IMR-90 (cell line): ENCODE results near the gene WHRN. TPM values are rescaled to one million over a fixed set of nuclear protein-coding genes. Genes with fewer than 3 reads are reported as not detected.

Experiments
- ATAC-seq: fragments of 200-7000 bp; cut with Tn5 transposase; 2 replicates; pipeline ENCODE4 v1.9.1; 2020; ENCODE audit warnings: low read depth, mild to moderate bottlenecking, moderate library complexity
- BruUV-seq: library from RNA; stranded (reverse); fragments of 400-500 nt; replicated peaks from 2 replicates; lab custom pipeline; 2021; lab: Mats Ljungman, UMichigan
- CTCF ChIA-PET: fragments of 300-600 bp; formaldehyde crosslinking; extraction: SDS; loops from one replicate; lab custom pipeline; 2021; ENCODE audit warnings: antibody characterized with exemption; lab: Yijun Ruan, JAX
- POLR2A ChIA-PET: fragments of 300-600 bp; sonication (Branson Sonifier 250); formaldehyde crosslinking; loops from one replicate; lab custom pipeline; 2022; ENCODE audit warnings: antibody characterized with exemption; ENCODE audit not compliant: unreplicated experiment; lab: Charles Lee
- DNase-seq: peaks from one replicate; pipeline ENCODE4 v3.0.0; 2013
- H2AFZ ChIP-seq: replicated peaks from 2 replicates; pipeline ENCODE3; 2013; ENCODE audit warnings: low read length, mild to moderate bottlenecking; ENCODE audit not compliant: poor library complexity
- H2AK5ac ChIP-seq: 2 replicates; pipeline ENCODE4 v1.6.1; 2013; ENCODE audit warnings: low read depth, low read length, inconsistent platforms
- H2AK9ac ChIP-seq: replicated peaks from 2 replicates; pipeline ENCODE3; 2013; ENCODE audit warnings: mild to moderate bottlenecking, low read depth, low read length, moderate library complexity; ENCODE audit not compliant: poor library complexity
- H2BK120ac ChIP-seq: 2 replicates; pipeline ENCODE4 v1.6.1; 2013; ENCODE audit warnings: low read depth, low read length, inconsistent platforms
- H2BK15ac ChIP-seq: 3 replicates; pipeline ENCODE4 v1.6.1; 2013; ENCODE audit warnings: low read depth, low read length, inconsistent platforms
- H2BK20ac ChIP-seq: 2 replicates; pipeline ENCODE4 v1.6.1; 2013; ENCODE audit warnings: low read depth, mild to moderate bottlenecking, inconsistent platforms, low read length, moderate library complexity
- H2BK5ac ChIP-seq: 2 replicates; pipeline ENCODE4 v1.6.1; 2013; ENCODE audit warnings: mild to moderate bottlenecking, low read depth, low read length, inconsistent platforms; ENCODE audit not compliant: poor library complexity, severe bottlenecking
- H3K14ac ChIP-seq: replicated peaks from 2 replicates; pipeline ENCODE4 v1.6.1; 2013; ENCODE audit warnings: low read depth, low read length, inconsistent platforms
- H3K18ac ChIP-seq: 2 replicates; pipeline ENCODE4 v1.6.1; 2013; ENCODE audit warnings: low read depth, low read length, control low read depth
- H3K23ac ChIP-seq: 2 replicates; pipeline ENCODE4 v1.6.1; 2013; ENCODE audit warnings: low read depth, low read length, inconsistent platforms
- H3K27ac ChIP-seq: 2 replicates; pipeline ENCODE4 v1.5.1; 2013; ENCODE audit warnings: mild to moderate bottlenecking, control low read depth, low read length; ENCODE audit not compliant: insufficient read depth
- H3K27me3 ChIP-seq: 2 replicates; pipeline ENCODE4 v1.6.1; 2013; ENCODE audit warnings: low read length; ENCODE audit not compliant: control insufficient read depth, insufficient read depth
- H3K36me3 ChIP-seq: 2 replicates; pipeline ENCODE4 v1.6.1; 2013; ENCODE audit warnings: low read length, mixed read lengths; ENCODE audit not compliant: control insufficient read depth, insufficient read depth
- H3K4ac ChIP-seq: 2 replicates; pipeline ENCODE4 v1.6.1; 2013; ENCODE audit warnings: low read depth, low read length, inconsistent platforms
- H3K4me1 ChIP-seq: 2 replicates; pipeline ENCODE4 v1.6.1; 2013; ENCODE audit warnings: low read length, mixed read lengths; ENCODE audit not compliant: control insufficient read depth, insufficient read depth
- H3K4me2 ChIP-seq: 2 replicates; pipeline ENCODE4 v1.6.1; 2013; ENCODE audit warnings: low read depth, mild to moderate bottlenecking, control low read depth, low read length, moderate library complexity
- H3K4me3 ChIP-seq: 2 replicates; pipeline ENCODE4 v1.5.1; 2013; ENCODE audit warnings: low read depth, mild to moderate bottlenecking, control low read depth, low read length, moderate library complexity; ENCODE audit not compliant: insufficient read depth
- H3K56ac ChIP-seq: 2 replicates; pipeline ENCODE4 v1.6.1; 2013; ENCODE audit warnings: low read length, inconsistent platforms; ENCODE audit not compliant: insufficient read depth; ENCODE audit errors: extremely low read depth
- H3K79me1 ChIP-seq, 2 experiments: 2 replicates each; pipeline ENCODE4 v1.6.1; 2013; ENCODE audit warnings: low read length in 2 of 2, inconsistent platforms in 1 of 2, low read depth in 1 of 2
- H3K9ac ChIP-seq: 2 replicates; pipeline ENCODE4 v1.6.1; 2013; ENCODE audit warnings: low read depth, low read length, control low read depth
- H3K9me1 ChIP-seq: 2 replicates; pipeline ENCODE4 v1.6.1; 2013; ENCODE audit warnings: low read length, inconsistent platforms; ENCODE audit not compliant: insufficient read depth
- H3K9me3 ChIP-seq: 2 replicates; pipeline ENCODE4 v1.6.1; 2013; ENCODE audit warnings: low read length; ENCODE audit not compliant: control insufficient read depth, insufficient read depth
- H4K20me1 ChIP-seq: 2 replicates; pipeline ENCODE4 v1.6.1; 2013; ENCODE audit warnings: low read length, inconsistent platforms; ENCODE audit not compliant: insufficient read depth
- H4K5ac ChIP-seq: 2 replicates; pipeline ENCODE4 v1.6.1; 2013; ENCODE audit warnings: mild to moderate bottlenecking, low read depth, low read length, control low read depth
- H4K8ac ChIP-seq, 2 experiments: 2 replicates each; pipeline ENCODE4 v1.6.1; 2013; ENCODE audit warnings: low read depth in 2 of 2, low read length in 2 of 2, control low read depth in 1 of 2, inconsistent platforms in 1 of 2
- H4K91ac ChIP-seq: 2 replicates; pipeline ENCODE4 v1.6.1; 2013; ENCODE audit warnings: low read depth, low read length, inconsistent platforms; ENCODE audit not compliant: insufficient read depth
- ELK1 ChIP-seq: fragments of 150-350 bp; IDR thresholded peaks from 2 replicates; pipeline ENCODE4 v1.6.1; 2016; ENCODE audit warnings: low read depth, mild to moderate bottlenecking, low read length, moderate library complexity, borderline replicate concordance
- WGBS, 2 experiments: methylation state at CpG; one replicate each; pipeline versions ENCODE4 v1.1.5 to v1.1.7; 2013; ENCODE audit warnings: missing lambda C conversion rate in 2 of 2; ENCODE audit not compliant: insufficient read length in 1 of 2; ENCODE audit errors: extremely low coverage in 2 of 2; 5-methylcytosine and 5-hydroxymethylcytosine counted together
- dilution Hi-C: fragments of 300-500 bp; cut with HindIII; formaldehyde crosslinking; loops from one replicate; pipeline ENCODE4 v1.14.3; 2018; ENCODE audit warnings: low sequenced_read_pairs; ENCODE audit not compliant: unreplicated experiment
- in situ Hi-C: fragments of 300-500 bp; cut with MboI; formaldehyde crosslinking; loops from 3 replicates; pipeline ENCODE4 v1.14.3; 2019; ENCODE audit warnings: low sequenced_read_pairs, inconsistent platforms, mixed read lengths
- intact Hi-C: fragments of 100-400 bp; cut with micrococcal nuclease; formaldehyde crosslinking; loops from 2 replicates; pipeline ENCODE4 v1.10.0; 2022
- polyA plus RNA-seq, 3 experiments: library from polyadenylated mRNA; depleted of rRNA; stranded (reverse); fragments of >200 nt; gene quantifications; 2 replicates each; pipeline ENCODE4 v1.2.3, GENCODE V29; 2012; ENCODE audit warnings: low replicate concordance in 1 of 3
- total RNA-seq: library from RNA; depleted of rRNA; stranded (reverse); fragments of >200 nt; gene quantifications from 2 replicates; pipeline ENCODE4 v1.2.3, GENCODE V29; 2012

The WHRN gene
- total and polyA plus RNA-seq, 2 of the 4 experiments (the other 2 are of a cell fraction), result 0.18 to 2.6 TPM

GRCh38 chr9:114460513-114461199 is 44.6 kb downstream of the WHRN start:
- dilution Hi-C loops, result no loop called here
- 67% methylated on average over 3 of the region's 8 CpGs; no CpG with 5 or more reads in 1 of the 2 experiments for WGBS, 2 experiments
- intact Hi-C loops, result no loop called here

More at GRCh38 chr9:114460513-114461199, 44.6 kb downstream of the WHRN start:
- TF ChIP-seq ELK1, result no peak
- Histone ChIP-seq H4K8ac (no peak overlapping the region), H3K27me3 (no peaks in the 10 kb centered on the region; the same call in 1 of the 2 replicates), H3K9me1 (no peaks in the 10 kb centered on the region), H2BK5ac (no peak overlapping the region), H3K79me1 (no peaks in the 10 kb centered on the region), H2AFZ (no peak overlapping the region), H4K91ac (no peak overlapping the region), H4K20me1 (no peaks in the 10 kb centered on the region), H3K27ac (no peak overlapping the region), H2BK120ac (no peak overlapping the region), H2BK20ac (no peak overlapping the region), H3K9ac (no peak overlapping the region), H3K18ac (no peak overlapping the region), H3K9me3 (no peaks in the 10 kb centered on the region), H4K5ac (no peak overlapping the region), H3K4me2 (no peak overlapping the region), H3K4me1 (no peaks in the 10 kb centered on the region), H3K4me3 (no peak overlapping the region), H3K56ac (no peak overlapping the region), H2AK5ac (no peak overlapping the region), H2AK9ac (no peak overlapping the region), H3K23ac (no peak overlapping the region), H3K36me3 (no peaks in the 10 kb centered on the region), H3K4ac (no peak overlapping the region), H3K14ac (no peak overlapping the region), H2BK15ac (no peak overlapping the region)
- ATAC-seq (no peak), DNase-seq (no peak)
- in situ Hi-C loops, result no loop called here
- POLR2A ChIA-PET, result no interaction called here
- CTCF ChIA-PET, result no interaction called here
- no TSS peak for BruUV-seq
